ENCODE data around the gene CALN1. TPM values are rescaled to one million over a fixed set of nuclear protein-coding genes. Genes with fewer than 3 reads are reported as not detected.

The CALN1 gene
- polyA plus RNA-seq, 3 donors = under 0.01 TPM; not detected in 2

GRCh38 chr7:71793251-71793650, 618.9 kb downstream of the CALN1 start:
- no peak overlapping the region for H2AFZ ChIP-seq (ENCODE audit: insufficient read depth, low read depth, low read length, poor library complexity, severe bottlenecking)
- H3K27ac ChIP-seq (ENCODE audit: low read depth in 1 of 2, low read length in 2 of 2) = no peak overlapping the region
- Mint-ChIP-seq H3K27me3 (ENCODE audit: low read depth in 3 of 3) (no peaks in the 10 kb centered on the region), H3K4me1 (no peaks in the 10 kb centered on the region), H3K27ac (no peak overlapping the region), H3K4me3 (no peak overlapping the region), H3K9me3 (peaks cover 7 to 49% (median 29%) of the 10 kb centered on the region in 7 donors), H3K36me3 (no peaks in the 10 kb centered on the region)
- H3K27me3 ChIP-seq (ENCODE audit: control insufficient read depth in 2 of 2, insufficient read depth in 2 of 2, low read length in 2 of 2) = no peaks in the 10 kb centered on the region
- intact Hi-C loops (cut with micrococcal nuclease) = no loop called here
- H3K9ac ChIP-seq (ENCODE audit: insufficient read depth, low read length, poor library complexity, severe bottlenecking) = no peak overlapping the region
- no peaks in the 10 kb centered on the region for H3K36me3 ChIP-seq (replicated peaks in 1 of 2; ENCODE audit: control insufficient read depth in 1 of 2, insufficient read depth in 2 of 2, low read length in 2 of 2)
- H4K20me1 ChIP-seq (ENCODE audit: insufficient read depth, low read length) = no peaks in the 10 kb centered on the region
- H3K9me3 ChIP-seq (replicated peaks in 1 of 2; ENCODE audit: control insufficient read depth in 1 of 2, insufficient read depth in 1 of 2, low read length in 2 of 2) = peaks cover 12 to 27% of the 10 kb centered on the region in 2 donors
- no CpG with 5 or more reads among the region's 5 CpGs for WGBS (ENCODE audit: insufficient coverage)
- H3K4me3 ChIP-seq (replicated peaks in 1 of 3; ENCODE audit: low read depth in 2 of 3, low read length in 3 of 3) = no peak overlapping the region
- H3K4me1 ChIP-seq (ENCODE audit: control insufficient read depth in 1 of 2, insufficient read depth in 2 of 2, low read length in 2 of 2) = no peaks in the 10 kb centered on the region
- no peak for TF ChIP-seq CTCF (IDR thresholded peaks at IDR 0.05)
- H3K4me2 ChIP-seq (replicated peaks; ENCODE audit: extremely low read depth, low read length, poor library complexity, severe bottlenecking) = no peak overlapping the region
- H3K79me2 ChIP-seq (ENCODE audit: insufficient read depth, low read length) = no peaks in the 10 kb centered on the region
- DNase-seq = no peak

- H3K4me3 ChIP-seq (replicated peaks in 1 of 3; ENCODE audit: low read depth in 2 of 3, low read length in 3 of 3) = peak overlapping the region in 1 of 3 experiments; percentile 5
- no peaks in the 10 kb centered on the region for H3K4me1 ChIP-seq (ENCODE audit: control insufficient read depth in 1 of 2, insufficient read depth in 2 of 2, low read length in 2 of 2)
- Mint-ChIP-seq H3K9me3 (peaks cover 19 to 60% (median 40%) of the 10 kb centered on the region in 7 donors), H3K4me3 (no peak overlapping the region), H3K27ac (no peak overlapping the region), H3K4me1 (no peaks in the 10 kb centered on the region), H3K27me3 (ENCODE audit: low read depth in 3 of 3) (no peaks in the 10 kb centered on the region), H3K36me3 (no peaks in the 10 kb centered on the region)
- TF ChIP-seq CTCF (IDR thresholded peaks at IDR 0.05) = no peak
- H3K27me3 ChIP-seq (ENCODE audit: control insufficient read depth in 2 of 2, insufficient read depth in 2 of 2, low read length in 2 of 2) = no peaks in the 10 kb centered on the region
- no peak overlapping the region for H3K9ac ChIP-seq (ENCODE audit: insufficient read depth, low read length, poor library complexity, severe bottlenecking)
- no peak overlapping the region for H3K27ac ChIP-seq (ENCODE audit: low read depth in 1 of 2, low read length in 2 of 2)
- H3K4me2 ChIP-seq (replicated peaks; ENCODE audit: extremely low read depth, low read length, poor library complexity, severe bottlenecking) = no peak overlapping the region
- H2AFZ ChIP-seq (ENCODE audit: insufficient read depth, low read depth, low read length, poor library complexity, severe bottlenecking) = no peak overlapping the region
- H3K79me2 ChIP-seq (ENCODE audit: insufficient read depth, low read length) = no peaks in the 10 kb centered on the region
- no peak for DNase-seq
- no peaks in the 10 kb centered on the region for H3K36me3 ChIP-seq (replicated peaks in 1 of 2; ENCODE audit: control insufficient read depth in 1 of 2, insufficient read depth in 2 of 2, low read length in 2 of 2)
- WGBS (ENCODE audit: insufficient coverage) = 99% methylated on average over 14 of the region's 15 CpGs
- H4K20me1 ChIP-seq (ENCODE audit: insufficient read depth, low read length) = no peaks in the 10 kb centered on the region
- intact Hi-C loops (cut with micrococcal nuclease) = no loop called here
- peaks cover 37 to 52% of the 10 kb centered on the region in 2 donors for H3K9me3 ChIP-seq (replicated peaks in 1 of 2; ENCODE audit: control insufficient read depth in 1 of 2, insufficient read depth in 1 of 2, low read length in 2 of 2)
Measured at GRCh38 chr7:71787513-71787912, 624.6 kb downstream of the CALN1 start.

Measured in CD14-positive monocyte (primary cell).